Esophagus muscularis mucosa (tissue), 4 donors: Measurements from ENCODE around the gene CAMK1G. TPM values are rescaled to one million over a fixed set of nuclear protein-coding genes. Genes with fewer than 3 reads are reported as not detected.

ENCODE experiments used
- DNase-seq: peaks from one replicate; pipeline ENCODE4 v3.0.0-alpha.2; 2017; ENCODE audit errors: extremely low spot score
- H3K27ac ChIP-seq, 4 donors: fragments of 200-600 bp; sonication (generic); replicated peaks in 1 of 4; 1 replicate in 3 of 4; 2 replicates in 1 of 4; pipeline ENCODE4 v1.5.1; 2016 to 2019; ENCODE audit warnings: mild to moderate bottlenecking in 1 of 4
- H3K27me3 ChIP-seq, 4 donors: fragments of 200-600 bp; sonication (generic); one replicate each; pipeline versions ENCODE4 v1.5.1 to v1.6.0; 2016 to 2019
- H3K36me3 ChIP-seq, 4 donors: fragments of 200-600 bp; sonication (generic); one replicate each; pipeline ENCODE4 v1.5.1; 2016 to 2019
- H3K4me1 ChIP-seq, 4 donors: fragments of 200-600 bp; sonication (generic); one replicate each; pipeline ENCODE4 v1.5.1; 2016 to 2019
- H3K4me3 ChIP-seq, 4 donors: fragments of 200-600 bp; sonication (generic); 1 replicate in 2 of 4; 2 replicates in 2 of 4; pipeline ENCODE4 v1.5.1; 2016 to 2019; ENCODE audit warnings: mild to moderate bottlenecking in 4 of 4, moderate library complexity in 1 of 4
- H3K9me3 ChIP-seq, 4 donors: fragments of 200-600 bp; sonication (generic); 1 replicate in 3 of 4; 2 replicates in 1 of 4; pipeline ENCODE4 v1.5.1; 2016 to 2019
- EP300 ChIP-seq: sonication (generic); formaldehyde crosslinking; IDR thresholded peaks from one replicate; pipeline ENCODE4 v1.6.1; 2017; ENCODE audit warnings: antibody characterized with exemption
- POLR2A ChIP-seq: fragments of 450-650 bp; IDR thresholded peaks from one replicate; pipeline ENCODE4 v1.6.1; 2017; ENCODE audit warnings: antibody characterized with exemption, moderate library complexity, mild to moderate bottlenecking, low read depth
- POLR2AphosphoS5 ChIP-seq, 2 donors: sonication (generic); formaldehyde crosslinking; IDR thresholded peaks; one replicate each; pipeline ENCODE4 v1.6.1; 2017; ENCODE audit warnings: antibody characterized with exemption in 2 of 2
- WGBS: methylation state at CpG from one replicate; pipeline ENCODE4 v1.1.5; 2018; 5-methylcytosine and 5-hydroxymethylcytosine counted together
- intact Hi-C: fragments of 100-400 bp; cut with DNase I; formaldehyde crosslinking; loops from one replicate; pipeline ENCODE4 v1.15.1; 2023
- total RNA-seq, 4 donors: library from RNA; depleted of rRNA; stranded (reverse); fragments of >200 nt; gene quantifications; one replicate each; pipeline versions ENCODE4 v1.1.0 to v1.2.1, GENCODE V29; 2016
- TF ChIP-seq, protein P1 (sequence below), 3 experiments: fragments of 200-600 bp in 2 of 3; fragments of 450-650 bp in 1 of 3; sonication (generic) in 2 of 3; IDR thresholded peaks; one replicate each; pipeline ENCODE4 v1.5.1; 2017 to 2019; ENCODE audit warnings: antibody characterized with exemption in 3 of 3, mild to moderate bottlenecking in 2 of 3, moderate library complexity in 1 of 3

The CAMK1G gene
- total RNA-seq, 4 donors from 2014 or later, result 0.13 to 0.83 (median 0.26) TPM

DNA sequence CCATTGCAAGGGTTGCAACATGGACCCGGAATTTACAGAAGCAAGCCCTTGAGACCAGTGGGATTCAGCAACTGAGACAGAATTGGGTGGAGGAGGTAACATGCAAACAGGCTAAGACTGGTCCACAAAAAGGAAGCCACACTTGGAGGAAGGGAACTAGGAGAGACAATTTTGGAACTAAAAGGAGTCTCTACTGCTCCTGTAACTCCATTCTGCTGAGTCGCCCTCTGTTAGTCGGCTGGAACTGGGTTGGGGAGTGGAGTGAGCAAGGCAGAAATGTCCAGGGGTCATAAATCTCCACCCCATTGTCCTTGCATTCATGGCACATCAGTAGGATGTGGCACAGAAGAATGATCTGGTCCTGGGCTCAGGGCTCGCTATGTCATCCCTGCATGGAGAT lies 63.6 kb downstream of the CAMK1G start:
- Histone ChIP-seq H3K27me3 (no peaks in the 10 kb centered on the region), H3K27ac (no peak overlapping the region), H3K36me3 (no peaks in the 10 kb centered on the region), H3K4me1 (peaks cover 50 to 76% (median 60%) of the 10 kb centered on the region in 4 donors), H3K9me3 (no peaks in the 10 kb centered on the region), H3K4me3 (no peak overlapping the region)
- TF ChIP-seq, protein P1, sequence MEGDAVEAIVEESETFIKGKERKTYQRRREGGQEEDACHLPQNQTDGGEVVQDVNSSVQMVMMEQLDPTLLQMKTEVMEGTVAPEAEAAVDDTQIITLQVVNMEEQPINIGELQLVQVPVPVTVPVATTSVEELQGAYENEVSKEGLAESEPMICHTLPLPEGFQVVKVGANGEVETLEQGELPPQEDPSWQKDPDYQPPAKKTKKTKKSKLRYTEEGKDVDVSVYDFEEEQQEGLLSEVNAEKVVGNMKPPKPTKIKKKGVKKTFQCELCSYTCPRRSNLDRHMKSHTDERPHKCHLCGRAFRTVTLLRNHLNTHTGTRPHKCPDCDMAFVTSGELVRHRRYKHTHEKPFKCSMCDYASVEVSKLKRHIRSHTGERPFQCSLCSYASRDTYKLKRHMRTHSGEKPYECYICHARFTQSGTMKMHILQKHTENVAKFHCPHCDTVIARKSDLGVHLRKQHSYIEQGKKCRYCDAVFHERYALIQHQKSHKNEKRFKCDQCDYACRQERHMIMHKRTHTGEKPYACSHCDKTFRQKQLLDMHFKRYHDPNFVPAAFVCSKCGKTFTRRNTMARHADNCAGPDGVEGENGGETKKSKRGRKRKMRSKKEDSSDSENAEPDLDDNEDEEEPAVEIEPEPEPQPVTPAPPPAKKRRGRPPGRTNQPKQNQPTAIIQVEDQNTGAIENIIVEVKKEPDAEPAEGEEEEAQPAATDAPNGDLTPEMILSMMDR (IDR thresholded peaks at IDR 0.05), result no peak
- TF ChIP-seq EP300 (no peak), POLR2A (no peak), POLR2AphosphoS5 (IDR thresholded peaks at IDR 0.05) (no peak)
- WGBS, result 89% methylated on average over 4 of the region's 4 CpGs
- intact Hi-C loops, result no loop called here
- no peak for DNase-seq

DNA sequence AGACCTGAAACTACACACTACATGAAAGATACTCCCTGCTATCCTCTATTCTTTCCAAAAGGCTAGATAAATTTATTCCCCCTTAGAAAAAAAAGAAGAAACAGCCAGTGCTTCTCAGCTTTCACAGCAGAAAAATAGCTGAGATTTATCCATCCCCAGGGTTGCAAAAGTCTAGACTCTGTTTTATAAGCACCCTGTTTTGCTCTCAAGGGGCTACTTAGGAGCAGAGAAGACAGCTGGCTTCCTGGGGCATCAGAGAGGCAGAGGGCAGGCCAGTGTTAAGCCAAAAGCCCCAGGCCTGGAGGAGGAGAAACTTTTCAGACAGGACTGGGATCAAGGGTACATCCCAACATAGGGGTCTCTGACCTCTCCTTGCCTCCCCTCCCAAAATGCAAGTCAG lies 64.8 kb downstream of the CAMK1G start:
- intact Hi-C loops, result no loop called here
- no peak for DNase-seq
- Histone ChIP-seq H3K9me3 (no peaks in the 10 kb centered on the region), H3K4me3 (no peak overlapping the region), H3K36me3 (no peaks in the 10 kb centered on the region), H3K4me1 (peaks cover 48 to 76% (median 60%) of the 10 kb centered on the region in 4 donors), H3K27ac (peak overlapping the region in 1 of 4 donors; percentile 55), H3K27me3 (no peaks in the 10 kb centered on the region)
- TF ChIP-seq, protein P1 (IDR thresholded peaks at IDR 0.05), result no peak
- TF ChIP-seq POLR2A, result no peak
- TF ChIP-seq EP300, result no peak
- no peak for TF ChIP-seq POLR2AphosphoS5 (IDR thresholded peaks at IDR 0.05)

DNA sequence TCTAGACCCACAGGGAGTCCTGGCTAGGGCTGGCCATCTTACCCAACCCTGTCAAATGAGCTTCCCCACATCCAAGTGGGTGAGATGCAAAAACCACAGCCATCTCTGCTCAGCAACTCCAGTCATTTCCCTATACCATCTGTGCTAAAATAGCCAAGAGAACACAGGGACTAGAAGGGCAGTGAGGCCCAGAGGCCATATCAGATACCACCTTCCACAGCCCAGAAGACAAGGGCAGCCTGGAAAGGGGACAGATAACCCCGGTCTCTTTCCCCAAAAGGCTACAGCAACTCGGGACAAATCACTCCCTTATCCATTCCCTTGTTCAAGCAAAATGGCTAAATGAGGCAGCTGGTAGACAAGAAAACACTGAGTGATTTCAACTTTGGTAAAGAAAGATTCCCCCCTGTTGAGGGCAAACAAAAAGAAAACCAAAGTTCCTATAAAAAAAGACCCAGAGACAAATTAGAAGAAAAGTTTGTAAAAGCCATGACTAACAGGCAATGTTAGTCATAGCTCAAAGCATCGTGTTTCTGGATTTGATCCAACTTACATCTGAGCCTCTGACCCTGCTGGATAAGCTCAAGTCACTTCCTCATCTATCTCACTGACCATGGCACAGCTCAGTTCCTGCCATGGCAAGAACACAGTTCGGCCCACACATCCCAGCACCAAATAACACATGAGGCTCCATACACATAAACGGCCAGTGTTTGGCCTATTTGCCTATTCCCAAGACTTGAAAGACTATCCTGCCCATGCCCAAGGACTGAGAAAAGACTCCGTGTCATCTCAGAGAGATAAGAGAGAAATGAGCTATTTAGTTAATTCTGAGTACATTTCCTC lies 65.6 kb downstream of the CAMK1G start:
- intact Hi-C loops, result no loop called here
- no peak for DNase-seq

DNA sequence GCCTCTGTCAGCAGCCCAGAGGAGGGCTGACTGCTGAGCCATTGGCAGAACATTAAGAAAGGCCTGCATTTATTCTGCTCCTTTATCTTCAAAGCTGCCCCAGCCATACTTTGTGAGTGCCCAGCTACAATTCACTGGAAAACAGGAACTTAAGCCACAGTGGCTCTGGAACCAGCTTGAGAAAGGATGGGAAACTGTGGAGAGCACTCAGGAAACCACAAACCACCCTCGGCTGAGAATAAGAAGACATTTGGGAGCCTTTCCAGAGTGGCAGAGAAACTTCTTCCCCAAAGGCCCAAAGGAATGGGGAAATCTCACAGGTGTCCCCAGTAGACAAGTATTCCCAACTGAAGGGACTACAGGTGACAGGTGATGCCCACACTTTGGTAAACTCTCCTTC lies 66.9 kb downstream of the CAMK1G start:
- H3K36me3 ChIP-seq, result no peaks in the 10 kb centered on the region
- H3K27ac ChIP-seq, result no peak overlapping the region
- intact Hi-C loops, result no loop called here
- no peaks in the 10 kb centered on the region for H3K9me3 ChIP-seq
- H3K27me3 ChIP-seq, result no peaks in the 10 kb centered on the region
- no peak for TF ChIP-seq EP300
- TF ChIP-seq, protein P1 (IDR thresholded peaks at IDR 0.05), result no peak
- no peak for TF ChIP-seq POLR2A
- TF ChIP-seq POLR2AphosphoS5 (IDR thresholded peaks at IDR 0.05), result no peak
- WGBS, result 67% methylated on average over 1 of the region's 1 CpG
- no peak for DNase-seq
- H3K4me3 ChIP-seq, result no peak overlapping the region
- H3K4me1 ChIP-seq, result peaks cover 35 to 66% (median 48%) of the 10 kb centered on the region in 4 donors

More for the DNA sequence above, 65.6 kb downstream of the CAMK1G start:
- H3K4me1 ChIP-seq, result peaks cover 42 to 76% (median 57%) of the 10 kb centered on the region in 4 donors
- H3K27ac ChIP-seq, result peak overlapping the region in 2 of 4 donors; percentile 30 to 55
- H3K27me3 ChIP-seq, result no peaks in the 10 kb centered on the region
- WGBS, result 53% methylated on average over 6 of the region's 6 CpGs
- no peaks in the 10 kb centered on the region for H3K9me3 ChIP-seq
- TF ChIP-seq EP300, result no peak
- TF ChIP-seq POLR2A, result no peak
- TF ChIP-seq, protein P1 (IDR thresholded peaks at IDR 0.05), result no peak
- TF ChIP-seq POLR2AphosphoS5 (IDR thresholded peaks at IDR 0.05), result no peak
- no peaks in the 10 kb centered on the region for H3K36me3 ChIP-seq
- no peak overlapping the region for H3K4me3 ChIP-seq
